Adrenal gland (tissue), 12 donors: ENCODE results near the gene DMXL1. TPM values are rescaled to one million over a fixed set of nuclear protein-coding genes. Genes with fewer than 3 reads are reported as not detected.
"Not testable (repeated sequence)": the region's sequence is repeated elsewhere in the genome, so short reads cannot be mapped to it uniquely, and the experiment has no call there.

Experiments
- DNase-seq, 7 donors: peaks; one replicate each; pipeline ENCODE4 v3.0.0-alpha.2; 2019 to 2020
- H3K27ac ChIP-seq, 5 donors: fragments of 200-600 bp; sonication (generic) in 4 of 5; 1 replicate in 3 of 5; 2 replicates in 2 of 5; pipeline versions ENCODE4 v1.5.1 to v1.8.0; 2016 to 2020; ENCODE audit warnings: mild to moderate bottlenecking in 1 of 5
- H3K27me3 ChIP-seq: fragments of 200-600 bp; 2 replicates; pipeline ENCODE4 v1.8.0; 2021
- H3K36me3 ChIP-seq, 2 donors: fragments of 200-600 bp; replicated peaks in 1 of 2; 1 replicate in 1 of 2; 2 replicates in 1 of 2; pipeline versions ENCODE4 v1.5.1 to v1.8.0; 2018 to 2022
- H3K4me1 ChIP-seq, 2 donors: fragments of 200-600 bp; replicated peaks in 1 of 2; 1 replicate in 1 of 2; 2 replicates in 1 of 2; pipeline versions ENCODE4 v1.5.1 to v1.8.0; 2018 to 2021
- H3K4me3 ChIP-seq, 4 donors: fragments of 200-600 bp; sonication (generic) in 3 of 4; one replicate each; pipeline ENCODE4 v1.5.1; 2016 to 2018
- H3K9me3 ChIP-seq, 3 donors: fragments of 200-600 bp; sonication (generic) in 1 of 3; replicated peaks in 1 of 3; 1 replicate in 2 of 3; 2 replicates in 1 of 3; pipeline versions ENCODE4 v1.5.1 to v1.8.0; 2016 to 2021
- POLR2A ChIP-seq, 2 donors: fragments of 450-650 bp; IDR thresholded peaks; one replicate each; pipeline ENCODE4 v1.6.1; 2017; ENCODE audit warnings: antibody characterized with exemption in 2 of 2, mild to moderate bottlenecking in 2 of 2, moderate library complexity in 1 of 2
- WGBS, 4 donors: extraction: QIAGEN DNeasy Blood & Tissue Kit in 2 of 4; methylation state at CpG; one replicate each; pipeline versions ENCODE4 v1.1.5 to v1.1.7; 2013 to 2017; 5-methylcytosine and 5-hydroxymethylcytosine counted together
- intact Hi-C, 2 donors: fragments of 100-400 bp; cut with DNase I; formaldehyde crosslinking; loops; one replicate each; pipeline versions ENCODE4 v1.14.1 to v1.15.0; 2022 to 2023
- polyA plus RNA-seq, 3 donors: library from polyadenylated mRNA; stranded (reverse); fragments of 200-250 nt in 2 of 3; fragments of 350-450 nt in 1 of 3; fragmentation: Illumina TruSeq in 1 of 3; extraction: RNeasy Lipid Tissue Mini Kit (QIAGEN cat#74804) in 1 of 3; gene quantifications; one replicate each; pipeline ENCODE4 v1.2.3, GENCODE V29; 2013 to 2014
- total RNA-seq, 9 donors: library from RNA; depleted of rRNA in 4 of 9; stranded (reverse); fragments of >200 nt in 4 of 9; fragments of 120-200 nt in 1 of 9; fragmentation: NEBNext Ultra II Directional in 1 of 9; extraction: Animal tissue kit (Norgen Biotek cat#: 25700) in 1 of 9; gene quantifications; one replicate each; pipeline versions ENCODE4 v1.1.0 to v1.2.4, GENCODE V29; 2013 to 2023
- TF ChIP-seq, protein P1 (sequence below), 6 experiments: fragments of 450-650 bp in 4 of 6; fragments of 200-600 bp in 2 of 6; sonication (generic) in 1 of 6; IDR thresholded peaks; 1 replicate in 5 of 6; 2 replicates in 1 of 6; pipeline versions ENCODE4 v1.5.1 to v1.8.0; 2016 to 2021; ENCODE audit warnings: antibody characterized with exemption in 6 of 6, mild to moderate bottlenecking in 2 of 6, moderate library complexity in 1 of 6
- donor health status: healthy with polysubstance abuse.
- donor health status: Bipolar disorder and iron deficiency.
- donor health status: DM: yes; HTN: yes; CAD: no.
- donor health status: DM: no; HTN: no; CAD: no.
- donor health status: DM: no; HTN: no; CAD: no.
- donor health status: DM: yes; HTN: yes; CAD: no.

DMXL1 gene
- total and polyA plus RNA-seq, 12 donors: 15.1 to 91.1 (median 41.2) TPM

DNA sequence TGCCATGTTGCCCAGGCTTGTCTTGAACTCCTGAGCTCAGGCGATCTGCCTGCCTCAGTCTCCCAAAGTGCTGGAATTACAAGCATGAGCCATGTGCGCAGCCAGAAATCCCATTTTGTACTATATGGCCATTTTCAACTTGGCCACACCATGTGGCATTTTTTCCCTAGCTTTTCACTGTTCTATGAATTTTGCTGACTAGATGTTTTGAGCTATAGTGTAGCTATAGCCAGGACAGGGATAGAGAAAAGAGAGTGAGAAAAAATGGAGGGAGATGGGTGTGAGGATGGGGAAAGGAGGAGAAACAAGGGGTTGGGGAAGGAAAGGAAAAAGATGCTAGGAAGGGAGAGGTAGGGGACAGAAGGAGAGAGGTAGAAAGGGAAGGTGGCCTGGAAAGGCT is 46.4 kb downstream of the DMXL1 start:
- no peak overlapping the region for H3K4me3 ChIP-seq
- H3K4me1 ChIP-seq: no peaks in the 10 kb centered on the region
- H3K9me3 ChIP-seq: no peaks in the 10 kb centered on the region
- H3K36me3 ChIP-seq: peaks cover 0 to 24% of the 10 kb centered on the region in 2 donors
- TF ChIP-seq POLR2A (IDR thresholded peaks at IDR 0.05): no peak
- TF ChIP-seq, protein P1, sequence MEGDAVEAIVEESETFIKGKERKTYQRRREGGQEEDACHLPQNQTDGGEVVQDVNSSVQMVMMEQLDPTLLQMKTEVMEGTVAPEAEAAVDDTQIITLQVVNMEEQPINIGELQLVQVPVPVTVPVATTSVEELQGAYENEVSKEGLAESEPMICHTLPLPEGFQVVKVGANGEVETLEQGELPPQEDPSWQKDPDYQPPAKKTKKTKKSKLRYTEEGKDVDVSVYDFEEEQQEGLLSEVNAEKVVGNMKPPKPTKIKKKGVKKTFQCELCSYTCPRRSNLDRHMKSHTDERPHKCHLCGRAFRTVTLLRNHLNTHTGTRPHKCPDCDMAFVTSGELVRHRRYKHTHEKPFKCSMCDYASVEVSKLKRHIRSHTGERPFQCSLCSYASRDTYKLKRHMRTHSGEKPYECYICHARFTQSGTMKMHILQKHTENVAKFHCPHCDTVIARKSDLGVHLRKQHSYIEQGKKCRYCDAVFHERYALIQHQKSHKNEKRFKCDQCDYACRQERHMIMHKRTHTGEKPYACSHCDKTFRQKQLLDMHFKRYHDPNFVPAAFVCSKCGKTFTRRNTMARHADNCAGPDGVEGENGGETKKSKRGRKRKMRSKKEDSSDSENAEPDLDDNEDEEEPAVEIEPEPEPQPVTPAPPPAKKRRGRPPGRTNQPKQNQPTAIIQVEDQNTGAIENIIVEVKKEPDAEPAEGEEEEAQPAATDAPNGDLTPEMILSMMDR (IDR thresholded peaks at IDR 0.05): no peak
- intact Hi-C loops: no loop called here
- 93 to 100% (median 97%) methylated on average over 2 of the region's 2 CpGs for WGBS, 4 donors
- no peak overlapping the region for H3K27ac ChIP-seq
- no peaks in the 10 kb centered on the region for H3K27me3 ChIP-seq
- DNase-seq: no peak

DNA sequence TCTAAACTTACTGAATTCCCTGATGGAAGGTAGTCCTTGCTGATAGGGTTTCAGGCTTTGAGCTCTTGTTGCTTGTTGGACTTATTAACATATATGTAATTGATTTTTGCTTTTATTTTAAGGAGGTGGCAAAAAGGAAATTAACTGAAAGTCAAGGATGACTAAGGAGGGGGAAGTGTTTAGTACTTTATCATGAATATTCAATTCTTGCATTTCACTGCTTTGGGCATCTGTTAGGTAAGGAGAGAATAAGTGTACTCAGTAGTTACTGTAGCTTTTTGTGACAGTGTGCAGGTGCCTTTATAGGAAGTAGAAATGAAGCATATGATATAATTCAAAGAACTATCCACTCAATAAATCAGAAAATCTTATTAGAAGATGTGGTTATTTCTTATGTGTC is 47.1 kb downstream of the DMXL1 start:
- H3K4me1 ChIP-seq: no peaks in the 10 kb centered on the region
- intact Hi-C loops: no loop called here
- H3K27ac ChIP-seq: no peak overlapping the region
- no peak for DNase-seq
- no peak overlapping the region for H3K4me3 ChIP-seq
- H3K27me3 ChIP-seq: no peaks in the 10 kb centered on the region
- TF ChIP-seq POLR2A (IDR thresholded peaks at IDR 0.05): no peak
- TF ChIP-seq, protein P1 (IDR thresholded peaks at IDR 0.05): no peak
- no peaks in the 10 kb centered on the region for H3K9me3 ChIP-seq
- peaks cover 0 to 20% of the 10 kb centered on the region in 2 donors for H3K36me3 ChIP-seq

DNA sequence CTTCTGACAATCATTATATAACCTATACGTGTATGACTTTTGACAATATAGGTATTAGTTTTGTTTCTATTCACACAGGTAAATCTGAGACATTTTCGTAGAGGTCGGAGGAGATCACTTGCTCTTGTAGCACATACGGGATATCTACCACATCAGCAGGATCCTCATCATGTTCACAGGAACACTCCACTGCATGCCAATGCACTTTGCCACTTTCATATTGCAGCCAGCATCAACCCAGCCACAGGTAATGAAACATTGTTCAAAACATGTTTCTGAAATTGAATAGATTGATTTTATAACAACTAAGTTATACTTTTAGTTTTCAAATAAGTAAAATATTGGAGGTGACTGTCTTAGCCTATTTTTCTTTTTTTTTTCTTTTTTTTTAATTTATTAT is 50.0 kb downstream of the DMXL1 start:
- Histone ChIP-seq H3K36me3 (peaks cover 0 to 19% of the 10 kb centered on the region in 2 donors), H3K4me1 (no peaks in the 10 kb centered on the region), H3K27me3 (no peaks in the 10 kb centered on the region), H3K4me3 (no peak overlapping the region), H3K27ac (no peak overlapping the region), H3K9me3 (no peaks in the 10 kb centered on the region)
- DNase-seq: no peak
- WGBS, 4 donors: 95 to 99% (median 97%) methylated on average over 4 of the region's 4 CpGs
- TF ChIP-seq, protein P1 (IDR thresholded peaks at IDR 0.05): no peak
- no peak for TF ChIP-seq POLR2A (IDR thresholded peaks at IDR 0.05)
- intact Hi-C loops: no loop called here

DNA sequence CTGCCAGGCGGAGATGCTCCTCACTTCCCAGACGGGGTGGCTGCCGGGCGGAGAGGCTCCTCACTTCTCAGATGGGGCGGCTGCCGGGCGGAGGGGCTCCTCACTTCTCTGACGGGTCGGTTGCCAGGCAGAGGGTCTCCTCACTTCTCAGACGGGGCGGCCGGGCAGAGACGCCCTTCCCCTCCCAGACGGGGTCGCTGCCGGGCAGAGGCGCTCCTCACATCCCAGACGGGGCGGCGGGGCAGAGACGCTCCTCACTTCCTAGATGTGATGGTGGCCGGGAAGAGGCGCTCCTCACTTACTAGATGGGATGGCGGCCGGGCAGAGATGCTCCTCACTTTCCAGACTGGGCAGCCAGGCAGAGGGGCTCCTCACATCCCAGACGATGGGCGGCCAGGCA is 51.6 kb downstream of the DMXL1 start:
- H3K9me3 ChIP-seq, H3K4me3 ChIP-seq, H3K4me1 ChIP-seq, DNase-seq, H3K36me3 ChIP-seq, intact Hi-C loops, H3K27ac ChIP-seq, H3K27me3 ChIP-seq: not testable (repeated sequence)
- WGBS, 4 donors: 94 to 98% (median 98%) methylated on average over 12 to 27 of the region's 27 CpGs; no CpG with 5 or more reads in 1 of the 4 donors

DNA sequence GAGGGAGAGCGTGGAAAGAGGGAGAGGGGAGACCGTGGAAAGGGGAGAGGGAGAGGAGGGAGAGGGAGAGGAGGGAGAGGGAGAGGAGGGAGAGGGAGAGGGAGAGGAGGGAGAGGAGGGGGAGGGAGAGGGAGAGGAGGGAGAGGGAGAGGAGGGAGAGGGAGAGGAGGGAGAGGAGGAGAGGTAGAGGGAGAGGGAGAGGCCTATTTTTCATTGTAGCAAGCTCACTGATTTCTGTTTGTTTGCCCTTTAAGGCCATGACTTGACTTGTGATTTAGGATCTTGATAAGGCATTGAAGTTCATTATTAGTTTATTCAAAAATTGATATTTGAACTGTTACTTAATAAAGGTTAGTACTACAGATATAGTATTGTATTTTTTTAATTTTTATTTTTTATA is 52.4 kb downstream of the DMXL1 start:
- peaks cover 0 to 6% of the 10 kb centered on the region in 2 donors for H3K36me3 ChIP-seq
- no peaks in the 10 kb centered on the region for H3K9me3 ChIP-seq
- intact Hi-C loops: no loop called here
- TF ChIP-seq, protein P1 (IDR thresholded peaks at IDR 0.05): no peak
- TF ChIP-seq POLR2A (IDR thresholded peaks at IDR 0.05): no peak
- H3K4me1 ChIP-seq: no peaks in the 10 kb centered on the region
- no peak overlapping the region for H3K4me3 ChIP-seq
- no peaks in the 10 kb centered on the region for H3K27me3 ChIP-seq
- WGBS, 4 donors: 93 to 100% (median 100%) methylated on average over 2 of the region's 2 CpGs; no CpG with 5 or more reads in 1 of the 4 donors
- DNase-seq: no peak
- no peak overlapping the region for H3K27ac ChIP-seq
